Small intestine (tissue), 16 donors: ENCODE data around the gene POTEB3. TPM values are rescaled to one million over a fixed set of nuclear protein-coding genes. Genes with fewer than 3 reads are reported as not detected.
"Not testable (repeated sequence)": the region's sequence is repeated elsewhere in the genome, so short reads cannot be mapped to it uniquely, and the experiment has no call there.

ENCODE experiments used
- DNase-seq, 2 donors: peaks; one replicate each; pipeline versions ENCODE4 v3.0.0 to v3.0.0-alpha.2; 2013
- FAIRE-seq: peaks from 2 replicates; lab custom pipeline; 2012; peaks lifted over from hg19 to GRCh38; lab: Jason Lieb, UNC
- H3K27ac ChIP-seq, 3 donors: one replicate each; pipeline ENCODE4 v1.5.1; 2013; ENCODE audit warnings: low read length in 2 of 3, mild to moderate bottlenecking in 2 of 3, control low read depth in 1 of 3, inconsistent platforms in 1 of 3, low read depth in 1 of 3, moderate library complexity in 1 of 3
- H3K27me3 ChIP-seq, 3 donors: one replicate each; pipeline ENCODE4 v1.6.1; 2013; ENCODE audit warnings: low read length in 3 of 3, inconsistent platforms in 1 of 3; ENCODE audit not compliant: control insufficient read depth in 3 of 3, insufficient read depth in 3 of 3
- H3K36me3 ChIP-seq, 3 donors: one replicate each; pipeline ENCODE4 v1.6.1; 2013; ENCODE audit warnings: low read length in 3 of 3, inconsistent platforms in 1 of 3, low read depth in 1 of 3, mild to moderate bottlenecking in 1 of 3, moderate library complexity in 1 of 3; ENCODE audit not compliant: control insufficient read depth in 3 of 3, insufficient read depth in 2 of 3
- H3K4me1 ChIP-seq, 3 donors: one replicate each; pipeline ENCODE4 v1.6.1; 2013; ENCODE audit warnings: low read length in 2 of 3, inconsistent platforms in 1 of 3, low read depth in 1 of 3, mild to moderate bottlenecking in 1 of 3, moderate library complexity in 1 of 3; ENCODE audit not compliant: control insufficient read depth in 3 of 3, insufficient read depth in 2 of 3
- H3K4me3 ChIP-seq, 3 donors: one replicate each; pipeline ENCODE4 v1.5.1; 2013; ENCODE audit warnings: low read length in 3 of 3, control low read depth in 1 of 3, inconsistent platforms in 1 of 3, low read depth in 1 of 3, mild to moderate bottlenecking in 1 of 3, moderate library complexity in 1 of 3
- H3K9me3 ChIP-seq, 2 donors: one replicate each; pipeline ENCODE4 v1.6.1; 2013; ENCODE audit warnings: low read depth in 1 of 2, low read length in 1 of 2; ENCODE audit not compliant: control insufficient read depth in 2 of 2, insufficient read depth in 1 of 2
- WGBS, 3 donors: extraction: QIAGEN DNeasy Blood & Tissue Kit; methylation state at CpG; one replicate each; pipeline ENCODE4 v1.1.7; 2013; 5-methylcytosine and 5-hydroxymethylcytosine counted together
- long read RNA-seq, 10 donors: transcript quantifications; one replicate each; lab custom pipeline, GENCODE V29; 2026
- polyA plus RNA-seq, 4 donors: library from polyadenylated mRNA; stranded (reverse) in 3 of 4; unstranded in 1 of 4; fragments of 200-250 nt in 3 of 4; fragments of 120-200 nt in 1 of 4; gene quantifications; one replicate each; pipeline versions ENCODE4 v1.2.1 to v1.2.3, GENCODE V29; 2013
- donor health status: healthy with polysubstance abuse.
- donor health status: control.
- donor health status: control.
- donor health status: Bipolar disorder and iron deficiency.
- donor health status: healthy.

The POTEB3 gene
- not detected for polyA plus RNA-seq
- long read RNA-seq, donor 1, result 0 reads
- long read RNA-seq, donor 2, result 0 reads
- long read RNA-seq, donor 3, result 0 reads
- long read RNA-seq, donor 4, result 0 reads
- long read RNA-seq, donor 5, result 0 reads
- long read RNA-seq, donor 6, result 0 reads
- long read RNA-seq, donor 7, result 0 reads
- long read RNA-seq, donor 8, result 0 reads
- long read RNA-seq, donor 9, result 0 reads
- long read RNA-seq, donor 10, result 0 reads

DNA sequence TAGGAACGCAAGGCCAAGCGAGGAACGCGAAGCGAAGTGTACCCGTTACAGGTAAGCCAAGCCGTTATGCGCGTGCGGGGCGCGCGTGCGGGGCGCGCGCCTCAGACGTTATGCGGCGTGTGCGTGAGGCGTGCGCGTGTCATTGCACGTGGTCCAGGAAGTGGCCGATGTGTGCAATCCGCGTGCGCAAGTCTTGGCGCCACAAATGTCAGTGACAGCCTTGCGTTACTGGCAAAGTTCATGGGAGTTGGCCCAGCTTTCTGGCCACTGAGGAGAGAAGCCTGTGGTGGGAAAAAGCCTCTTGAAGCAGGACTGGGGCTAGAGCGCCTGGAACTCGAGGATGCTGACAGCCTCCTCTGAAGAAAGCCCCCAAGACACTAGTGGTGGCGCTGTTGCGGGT, at the start of gene POTEB3:
POTEB3 (minus strand) TSS at position 101 of the 400 bp plus-strand sequence. CDS start 488 bp downstream, outside the sequence.
- no CpG with 5 or more reads among the region's 35 CpGs for WGBS, 3 donors
- not testable (repeated sequence) for H3K4me1 ChIP-seq, H3K9me3 ChIP-seq, FAIRE-seq, H3K4me3 ChIP-seq, DNase-seq, H3K36me3 ChIP-seq, H3K27ac ChIP-seq, H3K27me3 ChIP-seq

DNA sequence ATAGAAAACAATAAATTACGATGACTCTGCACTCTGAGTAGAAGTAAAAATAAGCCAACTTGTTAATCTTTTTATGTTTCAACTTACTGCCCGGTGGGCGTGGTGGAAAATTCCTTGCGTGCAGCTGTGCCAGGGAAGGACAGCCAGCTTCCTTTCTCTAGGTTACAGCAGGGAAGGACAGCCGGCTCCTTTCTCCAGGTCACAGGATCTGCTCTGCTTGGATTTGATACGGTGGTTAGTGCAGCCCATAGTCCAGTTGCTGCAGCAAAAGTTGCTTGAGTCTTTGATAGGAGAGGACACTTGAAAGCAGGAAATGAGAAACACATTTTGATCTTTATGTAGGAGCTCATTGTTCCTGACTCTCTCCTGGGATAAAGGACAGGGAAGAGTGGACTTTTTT, 13.4 kb upstream of the POTEB3 start:
- not testable (repeated sequence) for H3K9me3 ChIP-seq, H3K27ac ChIP-seq, H3K4me3 ChIP-seq, DNase-seq, H3K4me1 ChIP-seq, FAIRE-seq, H3K36me3 ChIP-seq, H3K27me3 ChIP-seq
- WGBS, 3 donors, result no CpG with 5 or more reads among the region's 6 CpGs

DNA sequence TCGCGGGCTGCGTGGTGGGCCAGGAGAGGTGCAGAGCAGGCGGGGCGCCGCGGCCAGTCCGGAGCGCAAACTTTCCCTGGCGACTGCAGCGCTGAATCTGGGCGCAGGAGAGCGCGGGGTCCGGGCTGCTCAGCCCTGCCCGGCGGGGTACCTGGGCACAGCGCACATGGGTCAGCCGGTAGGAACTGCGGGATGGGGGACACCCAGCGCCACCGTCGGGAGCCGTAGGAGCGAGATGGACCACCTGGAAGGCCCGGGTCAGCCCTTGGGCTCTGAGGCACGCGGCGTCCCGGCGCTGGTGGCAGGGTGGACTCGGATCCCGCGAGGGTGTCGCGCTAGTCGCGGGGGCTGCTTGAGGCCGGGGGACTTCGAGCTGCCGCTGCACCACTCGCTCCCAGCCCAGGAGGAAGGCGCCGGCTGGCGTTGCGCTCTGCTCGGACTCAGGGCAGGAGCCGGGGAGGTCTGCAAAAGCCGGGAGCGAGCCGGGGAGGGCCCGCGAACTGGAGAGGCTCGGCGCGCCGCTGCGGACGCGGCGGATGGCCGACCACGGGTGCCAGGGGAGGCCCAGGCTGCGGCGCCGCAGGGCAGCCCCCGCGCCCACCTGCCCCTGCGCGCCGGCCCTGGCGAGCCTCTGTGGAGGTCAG, 11.7 kb upstream of the POTEB3 start:
- not testable (repeated sequence) for H3K27me3 ChIP-seq, H3K4me1 ChIP-seq, H3K4me3 ChIP-seq, DNase-seq, H3K9me3 ChIP-seq, FAIRE-seq, H3K36me3 ChIP-seq, H3K27ac ChIP-seq
- 75% methylated on average over 4 of the region's 72 CpGs; no CpG with 5 or more reads in 2 of the 3 donors for WGBS, 3 donors

DNA sequence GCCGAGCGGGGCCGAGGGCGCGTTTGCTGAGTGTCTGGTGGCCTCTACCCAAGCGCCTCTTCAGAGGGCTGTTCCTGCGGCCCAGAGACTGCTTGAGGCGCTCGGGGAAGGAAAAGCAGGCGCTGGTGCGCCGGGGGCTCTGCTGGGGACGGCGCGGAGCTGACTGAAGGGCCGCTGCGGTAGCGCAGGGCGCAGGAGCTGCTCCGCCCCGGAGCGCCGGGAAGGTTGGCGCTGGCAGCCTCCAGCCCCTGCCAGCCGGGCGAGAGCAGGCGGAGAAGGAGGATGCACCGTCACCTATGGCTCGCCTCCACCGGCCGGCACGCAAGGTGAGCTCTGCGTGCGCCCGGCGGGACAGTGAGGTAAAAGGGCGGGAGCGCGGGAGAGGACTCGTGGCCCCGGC, 11.2 kb upstream of the POTEB3 start:
- no CpG with 5 or more reads among the region's 41 CpGs for WGBS, 3 donors
- not testable (repeated sequence) for H3K4me1 ChIP-seq, H3K9me3 ChIP-seq, H3K27me3 ChIP-seq, DNase-seq, H3K4me3 ChIP-seq, H3K36me3 ChIP-seq, FAIRE-seq, H3K27ac ChIP-seq

DNA sequence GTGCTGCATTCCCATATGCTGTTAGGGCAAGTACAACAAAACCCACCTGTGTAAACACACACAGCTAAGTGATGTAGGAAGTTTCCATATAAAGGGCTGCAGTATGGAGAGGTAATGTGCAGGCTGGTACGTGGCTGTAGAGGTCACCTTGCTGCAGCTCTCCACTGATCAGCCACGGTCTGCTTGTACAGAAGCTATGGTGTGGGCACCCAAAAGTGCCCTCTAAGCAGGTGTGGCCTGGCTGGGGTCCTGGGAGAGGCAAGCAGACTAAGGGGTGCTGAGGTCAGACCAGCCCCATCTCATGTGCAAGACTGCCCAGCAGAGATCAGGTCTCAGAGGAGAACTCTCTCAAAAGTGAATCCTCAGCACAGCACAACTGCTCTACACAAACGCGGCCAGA, 32.9 kb downstream of the POTEB3 start:
- not testable (repeated sequence) for H3K4me3 ChIP-seq, H3K27ac ChIP-seq, H3K4me1 ChIP-seq, FAIRE-seq, H3K9me3 ChIP-seq, H3K27me3 ChIP-seq, H3K36me3 ChIP-seq, DNase-seq
- WGBS, 3 donors, result 74 to 83% (median 80%) methylated on average over 1 to 2 of the region's 4 CpGs

DNA sequence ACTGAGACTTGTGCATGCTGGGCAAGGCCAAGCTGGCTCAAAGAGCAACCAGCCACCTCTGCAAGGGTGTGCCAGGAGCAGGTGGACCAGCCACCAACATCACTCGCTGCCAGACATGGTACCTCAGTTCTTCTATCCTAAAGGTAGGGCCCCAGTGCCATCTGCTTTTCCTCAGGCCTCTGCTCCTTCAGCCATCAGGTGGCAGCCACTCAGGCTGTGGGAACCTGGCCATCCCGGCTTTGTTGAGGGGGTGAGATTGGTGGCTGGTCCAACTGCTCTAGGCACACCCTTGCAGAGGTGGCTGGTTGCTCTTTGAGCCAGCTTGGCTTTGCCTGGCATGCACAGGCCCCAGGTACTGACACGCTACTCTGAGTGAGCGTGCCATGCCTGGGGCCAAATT, 38.8 kb downstream of the POTEB3 start:
- H3K9me3 ChIP-seq, H3K4me3 ChIP-seq, H3K27me3 ChIP-seq, H3K36me3 ChIP-seq, FAIRE-seq, DNase-seq, H3K27ac ChIP-seq, H3K4me1 ChIP-seq: not testable (repeated sequence)
- 62 to 66% methylated on average over 3 to 4 of the region's 4 CpGs; no CpG with 5 or more reads in 1 of the 3 donors for WGBS, 3 donors

DNA sequence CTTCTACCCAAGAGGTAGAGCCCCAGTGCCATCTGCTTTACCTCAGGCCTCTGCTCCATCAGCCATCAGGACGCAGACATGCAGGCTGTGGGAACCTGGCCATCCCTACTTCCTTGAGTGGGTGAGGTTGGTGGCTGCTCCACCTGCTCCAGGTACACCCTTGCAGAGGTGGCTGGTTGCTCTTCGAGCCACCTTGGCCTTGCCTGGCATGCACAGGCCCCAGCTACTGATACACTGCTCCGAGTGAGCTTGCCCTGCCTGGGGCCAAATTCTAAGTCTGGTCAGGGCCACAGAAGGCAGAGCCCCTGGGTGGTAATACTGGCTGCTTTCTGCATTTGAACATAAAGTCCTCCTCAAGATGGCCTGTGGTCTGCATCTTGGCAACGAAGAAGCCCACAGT, 41.2 kb downstream of the POTEB3 start:
- not testable (repeated sequence) for H3K27ac ChIP-seq, H3K27me3 ChIP-seq, H3K9me3 ChIP-seq, DNase-seq, H3K4me1 ChIP-seq, H3K36me3 ChIP-seq, H3K4me3 ChIP-seq, FAIRE-seq
- whole genome bisulfite sequencing, 3 donors, result 50 to 74% (median 57%) methylated on average over 2 to 3 of the region's 4 CpGs

DNA sequence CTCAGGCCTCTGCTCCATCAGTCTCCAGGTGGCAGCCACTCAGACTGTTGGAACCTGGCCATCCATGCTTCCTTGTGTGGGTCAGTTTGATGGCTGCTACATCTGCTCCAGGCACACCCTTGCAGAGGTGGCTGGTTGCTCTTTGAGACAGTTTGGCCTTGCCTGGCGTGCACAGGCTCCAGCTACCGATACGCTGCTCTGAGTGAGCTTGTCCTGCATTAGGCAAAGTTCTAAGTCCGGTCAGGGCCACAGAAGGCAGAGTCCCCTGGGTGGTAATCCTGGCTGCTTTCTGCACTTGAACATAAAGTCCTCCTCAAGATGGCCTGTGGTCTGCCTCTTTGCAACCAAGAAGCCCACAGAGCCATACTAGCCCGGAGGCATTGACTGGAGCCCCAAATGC, 41.8 kb downstream of the POTEB3 start:
- not testable (repeated sequence) for H3K9me3 ChIP-seq, DNase-seq, H3K4me3 ChIP-seq, H3K27ac ChIP-seq, H3K36me3 ChIP-seq, FAIRE-seq, H3K27me3 ChIP-seq, H3K4me1 ChIP-seq
- 86 to 87% methylated on average over 2 to 4 of the region's 5 CpGs; no CpG with 5 or more reads in 1 of the 3 donors for WGBS, 3 donors
